Activated CD4-positive, alpha-beta T cell treated with anti-CD3 and anti-CD28 coated beads, Interleukin-10, Interleukin-2, amounts not matched to agents 100 ng/mL and 50 ng/mL, durations not matched to agents 16 hours and 8 hours (primary cell): ENCODE results near the gene JAKMIP1.
"Not testable (repeated sequence)": the region's sequence is repeated elsewhere in the genome, so short reads cannot be mapped to it uniquely, and the experiment has no call there.

Source experiments
- DNase-seq: peaks from one replicate; pipeline ENCODE4 v3.0.0-alpha.2; 2020

The JAKMIP1 gene

GRCh38 chr4:6002926-6003325 is 197.4 kb downstream of the JAKMIP1 start:
- no peak for DNase-seq

DNA sequence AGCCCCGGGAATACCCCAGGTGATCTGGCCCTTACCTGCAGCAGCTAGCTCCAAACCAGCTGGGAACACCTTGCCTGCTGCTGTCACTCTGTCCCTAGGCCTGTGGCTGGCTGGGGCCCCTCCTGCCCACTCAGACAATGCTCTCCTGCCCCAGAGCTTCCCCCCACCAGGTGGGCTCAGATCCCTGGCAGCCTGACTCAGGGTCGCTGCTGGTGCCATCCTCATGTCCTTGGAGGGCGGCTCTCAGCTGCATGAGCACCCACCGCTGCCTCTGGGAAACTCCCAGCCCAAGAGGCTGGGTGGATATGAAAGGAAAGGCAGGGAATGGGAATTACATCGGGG is 197.9 kb downstream of the JAKMIP1 start:
- no peak for DNase-seq

DNA sequence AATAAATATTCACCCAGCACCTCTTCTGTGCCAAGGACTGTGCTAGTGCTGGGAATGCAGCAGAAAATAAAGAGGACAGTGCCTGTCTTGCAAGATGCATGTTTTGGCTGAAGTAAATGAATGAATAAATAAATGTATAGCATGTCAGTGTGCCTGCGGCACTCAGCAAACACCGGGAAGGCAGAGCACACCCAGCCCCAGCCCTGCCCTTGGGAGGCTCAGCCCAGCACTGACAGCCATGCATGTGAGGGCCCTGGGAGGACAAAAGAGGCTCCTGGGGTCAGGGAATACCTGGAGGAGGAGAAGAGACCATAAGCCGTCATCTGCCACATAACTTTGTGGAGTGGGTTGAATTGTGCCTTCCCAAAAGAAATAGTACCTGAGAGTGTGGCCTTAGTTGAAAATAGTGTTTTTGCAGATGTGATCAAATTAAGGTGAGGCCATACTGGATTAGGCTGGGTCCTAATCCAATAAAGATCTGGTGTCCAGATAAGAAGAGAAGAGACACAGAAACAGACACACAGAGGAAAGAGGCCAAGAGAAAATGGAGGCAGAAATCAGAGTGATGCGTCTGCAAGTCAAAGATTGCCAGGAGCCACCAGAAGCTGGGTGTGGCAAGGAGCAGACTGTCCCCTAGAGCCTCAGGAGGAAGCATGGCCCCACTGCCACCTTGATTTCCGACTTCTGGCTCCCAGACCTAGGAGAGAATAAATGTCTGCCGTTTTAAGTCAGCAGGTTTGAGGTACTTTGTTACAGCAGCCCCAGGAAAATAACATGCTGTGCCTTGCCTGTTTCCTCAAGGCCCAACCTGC is 198.5 kb downstream of the JAKMIP1 start:
- no peak for DNase-seq

DNA sequence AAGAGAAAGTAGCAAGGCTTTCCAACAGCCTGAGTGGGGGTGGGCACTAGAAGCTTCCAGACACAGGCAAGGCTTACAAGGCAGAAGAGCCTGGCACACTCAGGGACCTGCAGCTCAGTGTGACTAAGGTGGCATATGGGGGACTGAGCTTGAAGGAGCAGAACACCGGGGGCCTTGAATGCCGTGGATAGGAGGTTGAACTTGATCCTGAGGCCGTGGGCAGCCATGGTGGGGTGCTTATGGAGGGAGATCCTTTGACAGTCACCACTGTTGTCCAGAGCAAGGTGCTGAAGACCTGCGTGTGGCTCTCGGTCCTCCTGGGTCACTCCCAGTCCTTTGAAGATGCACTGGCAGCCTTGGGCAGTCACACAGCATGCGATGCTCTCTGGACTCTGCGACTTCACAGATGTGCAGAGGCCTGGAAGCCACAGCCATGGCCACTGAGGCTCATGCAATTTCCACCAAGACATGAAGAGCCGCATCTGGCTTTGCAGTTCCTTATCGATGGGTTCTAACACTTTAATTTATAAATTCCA is 200.5 kb downstream of the JAKMIP1 start:
- DNase-seq: no peak

GRCh38 chr4:5999356-5999755 is 201.0 kb downstream of the JAKMIP1 start:
- no peak for DNase-seq

GRCh38 chr4:5998333-5998936 is 201.9 kb downstream of the JAKMIP1 start:
- DNase-seq: peak; percentile 68

DNA sequence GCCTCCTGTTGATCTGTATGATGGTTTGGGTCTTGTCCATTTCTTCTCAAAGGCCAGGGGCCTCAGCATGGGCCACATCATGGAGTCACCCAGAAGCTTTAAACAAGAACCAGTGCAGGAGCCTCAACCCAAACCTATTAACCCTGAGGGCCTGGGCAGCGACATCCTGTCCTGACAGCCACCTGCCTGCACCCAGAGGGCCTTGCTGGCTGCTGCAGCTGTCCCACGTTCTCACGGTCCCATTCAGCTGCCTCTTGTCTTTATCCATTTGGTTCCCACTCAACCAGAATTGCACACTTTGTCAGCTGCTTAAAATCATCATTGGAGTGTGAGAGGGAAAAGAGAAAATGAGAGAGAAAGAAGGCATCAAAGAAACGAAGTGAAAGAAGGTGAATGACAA is 203.7 kb downstream of the JAKMIP1 start:
- DNase-seq: no peak

- peak; percentile 55 for DNase-seq
These were observed 204.3 kb downstream of the JAKMIP1 start for GRCh38 chr4:5995901-5996623.

GRCh38 chr4:5993876-5994811 is 206.2 kb downstream of the JAKMIP1 start:
- DNase-seq: no peak

GRCh38 chr4:5993346-5993745 is 207.0 kb downstream of the JAKMIP1 start:
- DNase-seq: not testable (repeated sequence)

GRCh38 chr4:5992828-5993321 is 207.5 kb downstream of the JAKMIP1 start:
- DNase-seq: no peak

DNA sequence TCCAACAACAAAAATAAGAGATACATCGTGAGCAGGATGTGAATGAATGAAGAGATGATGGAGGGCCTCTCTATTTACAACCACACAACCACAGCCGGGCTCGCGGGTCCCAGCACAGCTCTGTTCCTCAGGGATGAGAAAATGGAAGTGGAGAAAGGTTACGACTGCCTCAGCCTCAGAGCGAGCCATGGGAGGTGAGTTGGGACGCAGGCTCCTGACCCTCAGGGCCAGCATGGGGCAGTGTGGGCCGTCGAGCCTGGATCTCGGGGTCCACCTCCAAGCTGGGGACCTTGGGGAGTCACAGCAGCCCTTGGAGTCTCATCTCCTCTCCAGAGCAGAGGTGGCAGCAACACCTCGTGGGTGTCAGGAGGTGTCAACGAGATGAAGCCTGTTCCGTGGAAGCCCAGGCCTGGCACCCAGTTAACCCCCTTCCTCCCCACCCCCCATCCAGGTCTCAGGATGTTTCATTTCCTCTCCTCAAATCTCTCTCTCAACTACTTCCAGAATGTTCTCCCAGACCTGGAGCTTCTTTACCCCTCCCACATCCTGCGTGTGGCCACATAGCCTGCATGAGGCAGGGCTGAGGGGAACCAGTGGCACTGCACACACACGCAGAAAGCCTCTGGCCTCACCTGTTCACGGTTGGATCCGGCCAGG is 208.1 kb downstream of the JAKMIP1 start:
- DNase-seq: no peak

- DNase-seq: no peak
These were observed 208.9 kb downstream of the JAKMIP1 start for GRCh38 chr4:5991405-5991804.

DNA sequence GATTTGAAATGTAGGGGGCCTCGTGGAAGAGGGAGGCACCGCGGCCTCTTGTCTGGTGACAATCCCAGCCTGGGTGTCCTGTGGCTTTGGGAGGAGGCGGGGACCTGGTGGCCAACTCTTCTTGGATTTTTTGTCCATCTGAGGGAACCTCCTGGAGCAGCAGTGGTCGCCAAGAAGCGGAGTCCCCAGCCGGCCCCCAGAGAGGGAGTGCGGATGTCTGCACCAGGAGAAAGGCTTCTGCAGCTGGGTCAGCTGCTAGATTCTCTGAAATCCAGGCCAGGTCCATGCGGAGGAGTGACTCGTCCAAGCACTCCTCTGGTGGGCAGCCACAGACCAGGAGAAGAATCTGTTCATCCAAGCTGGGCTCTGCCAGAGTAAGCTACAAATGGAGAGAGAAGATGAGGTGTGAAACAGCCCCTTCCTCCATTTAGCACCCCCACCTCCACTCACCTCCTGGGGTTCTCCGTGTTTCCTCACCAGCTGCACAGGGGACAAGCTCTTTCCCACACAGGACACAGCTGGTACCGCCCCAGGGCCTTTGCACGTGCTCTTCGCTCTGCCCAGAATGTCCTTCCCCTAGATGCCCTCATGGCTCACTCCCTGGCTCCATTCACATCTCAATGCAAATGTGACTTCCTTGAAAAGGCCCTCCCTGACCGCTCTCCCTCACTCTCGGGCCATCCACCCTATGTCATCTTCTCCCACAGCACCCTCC is 209.7 kb downstream of the JAKMIP1 start:
- DNase-seq: no peak

DNA sequence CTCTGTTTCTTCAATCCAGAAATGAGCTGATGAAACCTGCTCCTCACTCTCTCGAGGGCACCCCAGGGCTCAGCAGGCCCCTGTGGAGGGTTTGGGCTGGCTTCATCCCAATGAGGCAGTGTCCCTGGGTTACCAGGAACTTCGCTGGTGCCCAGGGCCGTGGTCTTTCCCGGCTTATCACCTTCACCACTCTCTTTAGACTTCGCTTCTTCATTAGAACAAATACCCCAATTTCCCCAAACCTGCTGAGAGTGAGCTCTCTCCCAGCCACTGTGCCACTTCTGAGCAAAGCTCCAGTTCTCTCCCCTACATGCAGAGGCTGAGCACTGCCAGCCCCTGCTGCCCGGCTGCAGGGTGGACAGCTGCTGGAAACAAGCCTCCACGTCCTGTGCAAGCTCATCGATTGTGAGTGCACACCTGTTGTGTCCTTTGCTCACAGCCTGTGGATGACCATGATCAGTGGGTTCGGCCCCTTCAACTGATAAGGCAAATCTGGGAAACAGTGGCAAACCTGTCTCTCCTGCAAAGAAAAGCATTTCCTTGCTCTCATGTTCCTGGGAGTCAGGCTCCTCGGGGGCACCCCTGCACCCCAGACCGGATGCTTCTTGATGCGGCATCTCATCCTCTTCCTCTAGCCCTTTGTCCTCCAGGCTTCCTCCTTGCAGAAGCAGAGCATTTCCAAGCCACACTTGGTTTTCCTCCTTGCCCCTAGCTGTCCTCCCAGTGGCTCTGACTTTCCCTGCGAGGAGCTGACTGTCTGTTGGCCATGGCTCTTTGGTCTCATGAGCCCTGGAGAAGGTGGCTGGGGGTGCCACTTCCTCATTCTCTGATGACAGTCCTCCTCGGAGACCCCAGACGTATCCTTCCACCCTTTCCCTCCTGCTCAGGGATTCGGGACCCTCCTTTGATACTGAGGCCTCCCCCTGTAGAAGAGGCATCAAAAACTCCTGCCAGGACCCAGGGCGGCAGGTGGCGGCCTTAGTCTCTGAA is 210.8 kb downstream of the JAKMIP1 start:
- DNase-seq: no peak

- DNase-seq: no peak
These were observed 212.1 kb downstream of the JAKMIP1 start for GRCh38 chr4:5988086-5988845.

GRCh38 chr4:5984843-5985242 is 215.5 kb downstream of the JAKMIP1 start:
- no peak for DNase-seq

GRCh38 chr4:5982156-5982973 is 218.0 kb downstream of the JAKMIP1 start:
- DNase-seq: no peak
